Aorta (tissue), 5 donors: ENCODE results near the gene CD81. TPM values are rescaled to one million over a fixed set of nuclear protein-coding genes. Genes with fewer than 3 reads are reported as not detected.

Source experiments
- ATAC-seq: fragments of 200-7000 bp; cut with Tn5 transposase; one replicate; pipeline ENCODE4 v1.9.1; 2022; ENCODE audit warnings: moderate library complexity; ENCODE audit not compliant: low FRiP score
- DNase-seq, 2 donors: peaks; one replicate each; pipeline ENCODE4 v3.0.0-alpha.2; 2020
- H3K27ac ChIP-seq, 2 donors: one replicate each; pipeline ENCODE4 v1.5.1; 2013; ENCODE audit warnings: low read length in 2 of 2, mild to moderate bottlenecking in 2 of 2, moderate library complexity in 2 of 2, control low read depth in 1 of 2, inconsistent platforms in 1 of 2, low read depth in 1 of 2
- H3K27me3 ChIP-seq, 2 donors: one replicate each; pipeline ENCODE4 v1.6.1; 2013; ENCODE audit warnings: control low read depth in 1 of 2, low read length in 1 of 2, mild to moderate bottlenecking in 1 of 2, moderate library complexity in 1 of 2; ENCODE audit not compliant: insufficient read depth in 2 of 2, control insufficient read depth in 1 of 2
- H3K36me3 ChIP-seq, 2 donors: one replicate each; pipeline ENCODE4 v1.6.1; 2013; ENCODE audit warnings: control low read depth in 1 of 2, low read length in 1 of 2, mild to moderate bottlenecking in 1 of 2; ENCODE audit not compliant: insufficient read depth in 2 of 2, control insufficient read depth in 1 of 2
- H3K4me1 ChIP-seq, 2 donors: one replicate each; pipeline ENCODE4 v1.6.1; 2013; ENCODE audit warnings: low read length in 2 of 2, control low read depth in 1 of 2, mild to moderate bottlenecking in 1 of 2, moderate library complexity in 1 of 2; ENCODE audit not compliant: insufficient read depth in 2 of 2, control insufficient read depth in 1 of 2
- H3K4me3 ChIP-seq, 2 donors: one replicate each; pipeline ENCODE4 v1.5.1; 2013; ENCODE audit warnings: low read length in 2 of 2, control low read depth in 1 of 2, mild to moderate bottlenecking in 1 of 2
- H3K9me3 ChIP-seq: one replicate; pipeline ENCODE4 v1.6.1; 2013; ENCODE audit warnings: mild to moderate bottlenecking, low read length; ENCODE audit not compliant: control insufficient read depth
- WGBS, 2 donors: extraction: QIAGEN DNeasy Blood & Tissue Kit; methylation state at CpG; one replicate each; pipeline ENCODE4 v1.1.7; 2013; 5-methylcytosine and 5-hydroxymethylcytosine counted together
- intact Hi-C, 2 donors: fragments of 100-400 bp; cut with DNase I; formaldehyde crosslinking; loops; one replicate each; pipeline versions ENCODE4 v1.14.2 to v1.15.0; 2022
- polyA plus RNA-seq, 2 donors: library from polyadenylated mRNA; stranded (reverse); fragments of 200-250 nt; gene quantifications; one replicate each; pipeline ENCODE4 v1.2.3, GENCODE V29; 2013
- total RNA-seq, 2 donors: library from RNA; stranded (reverse); fragmentation: NEBNext Ultra II Directional; extraction: Animal tissue kit (Norgen Biotek cat#: 25700); gene quantifications; one replicate each; pipeline ENCODE4 v1.2.1, GENCODE V29; 2021
- donor health status: healthy with polysubstance abuse.
- donor health status: Bipolar disorder and iron deficiency.
- donor health status: DM: no; HTN: no; CAD: no.
- donor health status: DM: no; HTN: no; CAD: no.
- donor health status: DM: yes; HTN: yes; CAD: no.

The CD81 gene
- total and polyA plus RNA-seq, 4 donors = 363 to 784 (median 579) TPM

DNA sequence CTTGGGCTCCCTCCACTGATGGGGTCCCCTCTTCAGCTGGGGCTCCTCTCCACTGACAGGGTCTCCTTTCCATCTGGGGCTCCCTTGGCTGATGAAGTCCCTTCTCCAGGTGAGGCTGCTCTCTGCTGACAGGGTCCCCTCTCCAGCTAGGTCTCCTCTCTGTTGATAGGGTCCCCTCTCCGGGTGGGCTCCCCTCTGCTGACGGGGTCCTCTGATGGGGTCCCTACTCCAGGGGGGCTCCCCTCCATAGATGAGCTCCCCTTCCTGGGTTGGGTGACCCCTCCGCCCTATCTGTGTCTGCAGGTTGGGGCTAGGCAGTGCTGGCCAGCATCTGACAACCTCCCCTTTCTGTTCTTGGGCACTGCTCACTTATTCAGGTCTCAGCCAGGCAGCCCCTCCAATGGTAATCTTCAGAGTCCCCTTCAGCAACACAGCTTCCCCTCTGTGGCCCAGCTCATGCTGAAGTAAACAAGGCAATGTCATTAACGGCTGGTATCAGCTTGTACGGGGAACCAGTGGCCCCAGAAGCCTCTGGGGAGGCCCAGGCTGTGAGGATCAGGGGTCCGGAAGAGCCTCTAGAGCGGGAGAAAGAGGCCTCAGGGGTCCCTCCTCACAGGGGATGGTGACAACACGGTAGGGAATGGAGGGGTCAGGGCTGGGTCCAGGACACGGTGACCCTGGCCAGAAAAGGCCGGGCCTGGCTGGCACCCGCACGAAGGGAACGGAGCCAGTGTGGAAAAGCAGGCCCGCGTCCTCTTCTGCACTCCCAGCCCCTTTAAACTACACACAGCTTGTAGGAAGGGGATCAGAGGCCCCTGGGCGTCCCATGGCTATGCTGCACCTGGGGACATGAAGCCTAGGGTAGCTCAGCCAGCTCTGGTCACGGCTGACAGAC lies 9.6 kb upstream of the CD81 start:
- Histone ChIP-seq H3K4me1 (no peaks in the 10 kb centered on the region), H3K9me3 (no peaks in the 10 kb centered on the region), H3K36me3 (no peaks in the 10 kb centered on the region), H3K4me3 (no peak overlapping the region), H3K27me3 (no peaks in the 10 kb centered on the region), H3K27ac (no peak overlapping the region)
- intact Hi-C loops = no loop called here
- no peak for DNase-seq
- ATAC-seq = no peak
- 60 to 62% methylated on average over 17 of the region's 17 CpGs for WGBS, 2 donors

DNA sequence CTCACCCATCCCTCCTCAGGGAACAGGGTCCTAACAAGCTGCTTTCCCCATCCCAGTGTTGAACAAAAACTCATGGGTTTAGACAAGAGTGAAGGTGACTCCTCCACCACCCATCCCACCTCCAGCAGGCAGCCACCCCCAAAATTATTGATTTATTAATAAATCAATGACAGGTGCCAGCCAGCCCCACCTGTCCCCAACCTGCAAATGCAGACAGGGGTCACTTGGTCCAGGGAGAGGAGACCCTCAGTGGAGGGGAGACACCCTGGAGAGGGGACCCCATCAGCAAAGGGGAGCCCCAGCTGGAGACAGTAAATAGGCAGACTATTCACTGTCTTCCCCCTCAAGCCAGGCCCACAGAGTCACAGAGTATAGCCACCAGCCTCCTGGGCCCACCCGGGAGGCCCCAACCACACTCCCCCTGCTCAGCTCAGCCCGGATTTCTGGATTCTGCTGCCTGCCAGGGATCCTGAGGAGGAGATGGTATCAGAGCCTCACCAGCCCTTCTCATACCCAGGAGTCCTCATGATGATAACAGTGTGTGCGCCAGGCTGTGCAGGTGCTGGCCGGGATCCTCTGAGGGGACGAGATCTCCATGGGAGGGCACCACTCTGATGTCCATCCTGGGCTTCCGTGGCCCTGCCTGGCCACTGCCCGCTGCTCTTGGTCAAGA lies 8.8 kb upstream of the CD81 start:
- 92 to 96% methylated on average over 7 of the region's 7 CpGs for WGBS, 2 donors
- Histone ChIP-seq H3K4me3 (no peak overlapping the region), H3K27ac (no peak overlapping the region), H3K4me1 (no peaks in the 10 kb centered on the region), H3K9me3 (no peaks in the 10 kb centered on the region), H3K27me3 (no peaks in the 10 kb centered on the region), H3K36me3 (no peaks in the 10 kb centered on the region)
- intact Hi-C loops = no loop called here
- ATAC-seq (no peak), DNase-seq (no peak)

DNA sequence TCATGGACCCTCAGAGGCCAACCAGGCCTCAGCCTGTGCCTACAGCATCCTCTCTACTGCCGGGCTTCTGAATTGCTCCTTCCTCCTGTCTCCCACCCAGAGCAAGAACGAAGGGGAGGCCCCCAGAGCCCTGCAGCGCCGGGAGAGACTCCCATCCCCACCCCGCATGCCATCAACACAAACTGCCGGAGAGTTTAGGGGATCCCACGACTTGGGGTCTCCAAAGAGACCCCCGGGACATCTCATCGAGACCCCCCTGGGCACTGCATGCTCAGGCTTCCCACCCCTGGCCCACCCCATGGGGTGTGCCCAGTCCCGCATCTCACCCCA lies 8.3 kb upstream of the CD81 start:
- H3K36me3 ChIP-seq = no peaks in the 10 kb centered on the region
- H3K9me3 ChIP-seq = no peaks in the 10 kb centered on the region
- no peaks in the 10 kb centered on the region for H3K4me1 ChIP-seq
- no peak overlapping the region for H3K27ac ChIP-seq
- 83 to 90% methylated on average over 10 of the region's 10 CpGs for WGBS, 2 donors
- no peaks in the 10 kb centered on the region for H3K27me3 ChIP-seq
- DNase-seq (no peak), ATAC-seq (no peak)
- intact Hi-C loops = no loop called here
- no peak overlapping the region for H3K4me3 ChIP-seq

DNA sequence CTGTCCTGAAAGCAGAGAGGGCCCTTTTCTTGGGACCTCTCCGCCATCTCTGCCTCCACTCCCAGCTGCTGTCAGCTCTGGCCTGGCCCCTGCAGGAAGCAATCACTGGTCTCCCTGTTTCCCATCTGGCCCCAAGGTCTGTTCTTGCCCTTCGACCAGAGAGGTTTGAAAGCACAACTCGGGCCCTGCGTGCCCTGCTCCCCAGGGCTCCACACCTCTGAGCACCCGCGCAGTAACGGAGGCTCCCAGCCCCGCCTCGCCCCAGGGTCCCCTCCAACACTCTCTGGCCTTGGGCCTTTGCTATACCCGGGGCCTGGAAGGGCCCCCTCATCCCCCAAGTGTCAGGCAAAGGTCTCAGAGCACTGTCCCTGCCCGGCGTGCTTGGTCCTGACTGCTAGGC lies 7.8 kb upstream of the CD81 start:
- 87 to 88% methylated on average over 12 of the region's 12 CpGs for WGBS, 2 donors
- intact Hi-C loops = no loop called here
- Histone ChIP-seq H3K4me1 (no peaks in the 10 kb centered on the region), H3K9me3 (no peaks in the 10 kb centered on the region), H3K27me3 (no peaks in the 10 kb centered on the region), H3K27ac (no peak overlapping the region), H3K4me3 (no peak overlapping the region), H3K36me3 (no peaks in the 10 kb centered on the region)
- DNase-seq = peak in 1 of 2 donors; percentile 56
- ATAC-seq = no peak

DNA sequence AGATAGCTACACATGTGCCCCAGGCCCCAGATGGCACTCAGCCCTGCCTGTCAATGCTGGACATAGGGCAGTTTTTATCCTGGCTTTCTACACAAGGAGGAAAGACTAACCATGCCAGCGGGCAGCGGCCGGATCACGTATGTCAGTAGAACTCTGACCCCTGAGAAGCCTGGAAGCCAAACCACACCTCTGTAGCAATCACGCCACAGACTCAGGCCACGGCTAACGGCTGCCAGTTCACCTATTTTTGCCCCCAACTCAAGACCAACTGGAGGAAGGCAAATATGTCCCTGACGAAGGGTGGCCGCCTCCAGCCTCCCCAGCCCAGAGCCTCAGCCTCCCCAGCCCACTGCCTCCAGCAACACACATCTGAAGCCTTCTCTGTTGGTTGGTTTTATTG lies 7.2 kb upstream of the CD81 start:
- no peaks in the 10 kb centered on the region for H3K27me3 ChIP-seq
- 94% methylated on average over 9 of the region's 9 CpGs for WGBS, 2 donors
- intact Hi-C loops = no loop called here
- no peaks in the 10 kb centered on the region for H3K36me3 ChIP-seq
- no peaks in the 10 kb centered on the region for H3K9me3 ChIP-seq
- H3K27ac ChIP-seq = no peak overlapping the region
- no peak overlapping the region for H3K4me3 ChIP-seq
- H3K4me1 ChIP-seq = no peaks in the 10 kb centered on the region
- ATAC-seq (no peak), DNase-seq (peak in 1 of 2 donors; percentile 55)

DNA sequence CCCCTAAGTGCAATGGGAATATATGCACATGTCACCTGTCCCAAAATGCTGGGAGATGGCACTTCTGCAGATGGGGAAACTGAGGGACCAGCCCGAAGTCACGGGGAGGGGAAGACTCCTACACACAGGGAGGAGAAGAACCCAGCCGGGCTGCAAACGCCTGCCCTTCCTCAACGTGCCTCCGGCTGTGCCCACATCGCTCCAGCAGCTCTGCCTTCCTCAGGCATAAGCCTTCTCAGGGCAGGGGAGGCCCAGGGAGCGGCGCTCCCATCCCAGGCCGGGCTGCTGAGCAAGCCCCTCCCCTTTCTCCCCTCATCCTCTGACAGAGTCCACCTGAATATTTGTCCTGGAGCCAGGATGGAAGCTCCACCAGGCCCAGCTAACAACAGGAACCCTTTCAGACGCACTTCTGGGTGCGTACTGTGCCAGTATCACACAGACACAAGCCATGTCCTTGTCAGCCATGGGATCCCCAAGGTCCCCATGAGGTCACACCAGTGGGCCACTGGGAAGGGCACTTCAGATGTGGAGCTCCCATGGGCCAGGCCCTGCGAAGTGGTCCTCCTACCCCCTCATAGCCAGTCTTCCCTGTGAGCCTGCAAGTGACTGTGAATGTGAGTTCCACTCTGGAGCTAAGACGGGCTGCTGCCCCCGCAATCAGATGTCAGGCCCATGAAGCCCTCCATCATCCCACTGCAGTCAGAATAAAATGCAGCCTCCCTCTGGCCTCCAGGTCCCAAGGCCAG lies 2.5 kb upstream of the CD81 start:
- peak in 1 of 2 donors; percentile 73 for DNase-seq

DNA sequence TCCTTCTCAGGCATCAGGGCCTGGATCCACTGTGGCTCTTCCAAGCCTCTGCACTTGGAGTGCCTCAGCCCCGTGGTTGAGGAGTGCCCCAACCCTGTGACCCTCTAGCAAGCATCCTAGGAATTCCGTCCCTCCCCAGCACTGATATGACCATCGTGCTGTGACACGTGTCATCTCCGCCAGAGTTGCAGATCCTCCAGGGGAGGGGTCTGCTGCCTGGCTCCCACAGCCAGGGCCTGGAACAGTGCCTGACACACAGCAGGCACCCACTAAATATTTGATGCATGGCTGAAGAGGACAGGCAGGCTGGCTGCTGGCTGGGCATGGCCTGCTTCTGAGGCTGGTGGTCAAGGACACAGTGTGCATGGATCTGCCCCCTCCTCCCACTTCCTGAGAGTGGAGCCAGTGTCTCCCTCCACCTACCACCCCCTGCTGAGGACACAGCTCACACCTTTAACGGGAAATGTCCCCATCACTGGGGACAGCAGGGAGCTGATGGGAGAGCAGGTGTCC lies 1.7 kb upstream of the CD81 start:
- Histone ChIP-seq H3K27me3 (no peaks in the 10 kb centered on the region), H3K36me3 (no peaks in the 10 kb centered on the region), H3K4me3 (no peak overlapping the region), H3K4me1 (no peaks in the 10 kb centered on the region), H3K9me3 (no peaks in the 10 kb centered on the region), H3K27ac (no peak overlapping the region)
- intact Hi-C loops = loop anchor here in 1 of 2 donors (5.0 kb wide), 1 partner anchor 58 kb away; no protein-coding TSS in a partner anchor
- no peak for ATAC-seq
- peak in 1 of 2 donors; percentile 62 for DNase-seq
- 76% methylated on average over 6 of the region's 6 CpGs for WGBS, 2 donors

More for the DNA sequence above, 2.5 kb upstream of the CD81 start:
- no peaks in the 10 kb centered on the region for H3K4me1 ChIP-seq
- no peak overlapping the region for H3K4me3 ChIP-seq
- H3K27ac ChIP-seq = no peak overlapping the region
- intact Hi-C loops = loop anchor here in 1 of 2 donors (5.0 kb wide), 1 partner anchor 57 kb away; no protein-coding TSS in a partner anchor
- 94 to 96% methylated on average over 15 of the region's 15 CpGs for WGBS, 2 donors
- no peak for ATAC-seq
- H3K36me3 ChIP-seq = no peaks in the 10 kb centered on the region
- no peaks in the 10 kb centered on the region for H3K9me3 ChIP-seq
- H3K27me3 ChIP-seq = no peaks in the 10 kb centered on the region

DNA sequence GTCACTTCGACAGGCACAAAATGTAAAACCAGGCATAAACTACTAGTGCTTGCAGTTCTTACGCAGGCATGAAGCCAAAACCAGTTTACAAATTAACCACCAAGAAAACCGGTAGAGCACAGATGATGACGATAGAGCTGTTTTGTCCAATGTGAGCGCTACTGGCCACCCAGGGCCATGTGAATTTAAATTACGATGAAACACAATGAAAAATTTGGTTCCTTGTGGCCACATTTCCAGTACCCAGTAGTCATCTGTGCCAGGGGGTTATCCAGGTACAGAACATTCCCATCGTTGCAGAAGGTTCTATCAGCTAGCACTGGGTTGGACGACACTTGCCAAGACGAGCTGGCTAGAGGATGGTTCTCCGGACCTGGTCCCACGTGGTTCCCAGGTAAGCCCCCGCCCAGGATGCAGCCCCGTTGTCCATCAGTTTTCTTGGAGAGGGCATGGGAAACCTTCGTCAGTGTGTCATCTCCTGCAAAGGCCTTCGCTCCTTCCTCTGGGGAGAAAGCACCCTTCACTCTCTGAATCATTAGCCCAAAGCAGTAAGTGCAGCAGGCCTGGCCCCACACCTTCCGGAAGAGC lies 1.1 kb upstream of the CD81 start:
- Histone ChIP-seq H3K27me3 (no peaks in the 10 kb centered on the region), H3K36me3 (no peaks in the 10 kb centered on the region), H3K4me1 (no peaks in the 10 kb centered on the region), H3K9me3 (no peaks in the 10 kb centered on the region), H3K4me3 (no peak overlapping the region), H3K27ac (no peak overlapping the region)
- DNase-seq (peak in 1 of 2 donors; percentile 44), ATAC-seq (no peak)
- 92 to 93% methylated on average over 16 of the region's 16 CpGs for WGBS, 2 donors
- intact Hi-C loops = loop anchor here in 1 of 2 donors (5.0 kb wide), 1 partner anchor 59 kb away; no protein-coding TSS in a partner anchor
